HG03280 (cell line): ENCODE results near the gene LRP10.
A peak's percentile ranks its signal among the peaks of the same experiment; 100 is the strongest.
"Not testable (repeated sequence)": the region's sequence is repeated elsewhere in the genome, so short reads cannot be mapped to it uniquely, and the experiment has no call there.

Experiments used
- ATAC-seq: cut with Tn5 transposase; IDR thresholded peaks from one replicate; pipeline ENCODE4 v1.9.1; 2021; ENCODE audit warnings: mild to moderate bottlenecking, moderate library complexity; ENCODE audit not compliant: unreplicated experiment

The LRP10 gene

GRCh38 chr14:22871224-22872032 is at the start of gene LRP10:
LRP10 (plus strand) TSS chr14:22871740; CDS start chr14:22872304, 564 bp downstream.
- peak; percentile 79 for ATAC-seq

GRCh38 chr14:22822016-22822570 is 49.4 kb upstream of the LRP10 start:
- no peak for ATAC-seq

GRCh38 chr14:22822571-22823098 is 48.9 kb upstream of the LRP10 start:
- peak; percentile 64 for ATAC-seq

- ATAC-seq = no peak
Measured at GRCh38 chr14:22824711-22825359, 46.7 kb upstream of the LRP10 start.

- not testable (repeated sequence) for ATAC-seq
Measured at GRCh38 chr14:22829076-22829660, 42.4 kb upstream of the LRP10 start.

GRCh38 chr14:22829661-22830442 is 41.7 kb upstream of the LRP10 start, which contains the start of gene MRPL52:
MRPL52 (plus strand) TSS chr14:22829887; CDS start chr14:22829913, 26 bp downstream.
- ATAC-seq = peak; percentile 88

GRCh38 chr14:22830443-22831010 is 41.0 kb upstream of the LRP10 start:
- no peak for ATAC-seq

- no peak for ATAC-seq
Measured at GRCh38 chr14:22835505-22835904, 36.0 kb upstream of the LRP10 start.

- ATAC-seq = no peak
Measured at GRCh38 chr14:22836301-22837113, 35.0 kb upstream of the LRP10 start, which contains the start of gene MMP14. MMP14 (plus strand) TSS chr14:22836585; CDS start chr14:22836818, 233 bp downstream.

- ATAC-seq = no peak
Measured at GRCh38 chr14:22837114-22837749, 34.3 kb upstream of the LRP10 start.

GRCh38 chr14:22837750-22838538 is 33.6 kb upstream of the LRP10 start:
- ATAC-seq = no peak

- no peak for ATAC-seq
Measured at GRCh38 chr14:22838631-22839041, 32.9 kb upstream of the LRP10 start.

- ATAC-seq = no peak
Measured at GRCh38 chr14:22839159-22839779, 32.3 kb upstream of the LRP10 start.

GRCh38 chr14:22841311-22841710 is 30.2 kb upstream of the LRP10 start:
- ATAC-seq = no peak

- ATAC-seq = no peak
Measured at GRCh38 chr14:22841769-22842168, 29.8 kb upstream of the LRP10 start.

GRCh38 chr14:22842211-22843122 is 29.1 kb upstream of the LRP10 start:
- ATAC-seq = no peak
